H7 (cell line): Measurements from ENCODE around the gene TMTC1. TPM values are rescaled to one million over a fixed set of nuclear protein-coding genes. Genes with fewer than 3 reads are reported as not detected.

Source experiments
- DNase-seq: peaks from one replicate; pipeline ENCODE4 v3.0.0; 2012
- H3K27me3 ChIP-seq: 2 replicates; pipeline ENCODE4 v1.6.0; 2011; ENCODE audit warnings: mild to moderate bottlenecking, low read length; ENCODE audit not compliant: control insufficient read depth, insufficient read depth
- H3K36me3 ChIP-seq: replicated peaks from 2 replicates; pipeline ENCODE4 v1.5.1; 2011; ENCODE audit warnings: low read length; ENCODE audit not compliant: control insufficient read depth, insufficient read depth
- H3K4me3 ChIP-seq: 2 replicates; pipeline ENCODE4 v1.5.1; 2011; ENCODE audit warnings: low read depth, mild to moderate bottlenecking, control low read depth, low read length, moderate library complexity; ENCODE audit not compliant: insufficient read depth
- total RNA-seq: library from RNA; depleted of rRNA; stranded (reverse); fragments of >200 nt; shearing (Covaris generic); gene quantifications from 2 replicates; pipeline ENCODE4 v1.2.3, GENCODE V29; 2014

Gene TMTC1
- total RNA-seq, 1 experiment from 2014 or later, result 11.6 TPM

DNA sequence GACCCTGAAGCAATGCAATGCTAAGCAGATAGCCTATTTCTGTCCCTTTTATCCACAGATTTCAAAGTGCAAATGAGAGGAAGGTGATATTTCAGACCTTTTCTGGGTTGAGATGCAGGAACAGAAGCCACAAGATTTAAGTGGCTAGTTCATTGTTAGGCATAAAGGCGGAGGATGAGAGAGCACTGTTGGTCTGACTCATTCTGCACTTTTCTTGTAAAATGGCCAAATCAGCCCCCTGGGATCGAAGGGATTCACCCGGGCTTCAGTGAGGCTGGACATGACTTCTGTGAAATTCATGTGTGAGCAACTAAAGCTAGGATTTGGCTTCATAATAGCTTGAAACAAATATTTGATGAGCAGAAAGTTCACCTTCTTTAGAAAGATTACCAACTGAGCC is 184.4 kb downstream of the TMTC1 start:
- Histone ChIP-seq H3K36me3 (no peaks in the 10 kb centered on the region), H3K27me3 (no peaks in the 10 kb centered on the region), H3K4me3 (no peak overlapping the region)
- DNase-seq, result no peak

DNA sequence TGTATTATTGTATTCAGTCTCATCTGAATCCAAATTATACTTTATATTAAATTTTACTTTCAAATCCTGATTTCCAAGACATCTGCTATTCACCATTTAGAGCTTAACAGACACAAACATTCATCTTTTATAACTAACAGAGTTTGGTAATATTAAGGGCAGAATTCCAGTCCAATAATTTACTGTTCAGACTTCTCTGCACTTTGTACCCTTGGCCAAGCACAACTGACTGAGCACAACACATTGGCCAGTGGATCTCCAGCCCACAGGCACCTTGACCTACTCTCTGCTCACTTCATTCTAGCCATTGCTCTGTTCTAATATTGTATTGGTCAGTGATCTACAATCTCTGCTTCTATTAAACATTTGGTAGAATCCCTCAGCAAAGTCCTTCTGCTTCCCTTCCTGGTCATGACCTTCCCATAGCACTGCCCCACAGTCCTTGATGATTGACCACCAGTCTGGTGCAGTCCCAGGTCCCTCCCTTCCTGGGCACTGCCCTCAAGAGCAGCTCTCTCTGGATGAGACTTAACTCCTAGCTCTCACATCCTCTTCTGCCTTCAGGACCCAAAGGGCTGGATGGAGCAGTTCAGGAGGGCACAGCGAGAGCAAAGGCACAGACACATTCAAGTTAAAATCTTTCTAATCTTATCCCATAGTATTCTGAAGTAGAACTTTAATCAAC is 188.5 kb downstream of the TMTC1 start:
- H3K36me3 ChIP-seq, result no peaks in the 10 kb centered on the region
- H3K27me3 ChIP-seq, result no peaks in the 10 kb centered on the region
- H3K4me3 ChIP-seq, result no peak overlapping the region
- DNase-seq, result no peak

DNA sequence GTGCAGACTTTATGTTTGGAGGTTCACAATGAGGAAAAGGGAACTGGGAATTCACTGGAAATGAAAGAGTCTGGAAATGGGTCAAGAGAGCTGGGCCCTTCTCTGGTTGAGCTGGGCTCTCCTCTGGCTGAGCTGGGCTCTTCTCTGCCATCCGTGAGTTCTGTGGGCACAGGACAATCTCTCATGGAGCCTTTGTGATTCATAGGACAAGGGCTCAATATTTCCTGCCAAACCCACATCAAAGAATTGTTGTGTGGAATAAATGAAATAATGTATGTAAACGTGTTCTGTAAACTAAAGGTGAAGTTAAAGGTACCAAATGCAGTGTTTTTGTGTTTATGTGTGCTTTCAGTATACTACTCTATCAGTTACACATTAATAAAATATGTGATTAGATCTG is 190.7 kb downstream of the TMTC1 start:
- no peak for DNase-seq
- Histone ChIP-seq H3K4me3 (no peak overlapping the region), H3K36me3 (no peaks in the 10 kb centered on the region), H3K27me3 (no peaks in the 10 kb centered on the region)

GRCh38 chr12:29591140-29592020 is 192.4 kb downstream of the TMTC1 start:
- Histone ChIP-seq H3K4me3 (no peak overlapping the region), H3K27me3 (no peaks in the 10 kb centered on the region), H3K36me3 (no peaks in the 10 kb centered on the region)
- peak; percentile 27 for DNase-seq

GRCh38 chr12:29589851-29590250 is 193.9 kb downstream of the TMTC1 start:
- Histone ChIP-seq H3K36me3 (no peaks in the 10 kb centered on the region), H3K4me3 (no peak overlapping the region), H3K27me3 (no peaks in the 10 kb centered on the region)
- no peak for DNase-seq

- no peak for DNase-seq
- no peak overlapping the region for H3K4me3 ChIP-seq
- no peaks in the 10 kb centered on the region for H3K27me3 ChIP-seq
- no peaks in the 10 kb centered on the region for H3K36me3 ChIP-seq
Observed at GRCh38 chr12:29589286-29589820, 194.4 kb downstream of the TMTC1 start.

GRCh38 chr12:29582677-29583272 is 201.0 kb downstream of the TMTC1 start:
- Histone ChIP-seq H3K36me3 (no peaks in the 10 kb centered on the region), H3K4me3 (no peak overlapping the region), H3K27me3 (no peaks in the 10 kb centered on the region)
- no peak for DNase-seq

GRCh38 chr12:29582146-29582545 is 201.6 kb downstream of the TMTC1 start:
- Histone ChIP-seq H3K4me3 (no peak overlapping the region), H3K27me3 (no peaks in the 10 kb centered on the region), H3K36me3 (no peaks in the 10 kb centered on the region)
- no peak for DNase-seq

DNA sequence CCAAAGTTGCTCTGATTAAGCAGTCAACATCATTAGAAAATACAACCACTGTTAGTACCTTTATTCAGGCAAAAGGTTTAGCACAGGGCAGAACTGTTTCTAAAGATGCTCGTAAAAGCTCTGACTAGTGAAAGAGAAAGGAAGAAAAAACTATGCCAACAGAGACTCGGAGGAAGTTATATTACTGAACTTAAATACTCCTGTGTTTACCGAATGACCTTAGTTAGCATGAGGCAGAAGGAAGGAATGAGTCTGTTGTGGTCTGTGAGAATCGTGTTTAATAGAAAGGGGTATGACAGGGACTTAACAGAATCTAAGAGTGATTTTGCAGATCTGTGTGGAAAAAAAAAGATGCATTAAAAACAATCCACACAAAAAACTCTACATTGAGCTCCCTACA is 202.1 kb downstream of the TMTC1 start:
- no peak overlapping the region for H3K4me3 ChIP-seq
- H3K27me3 ChIP-seq, result no peaks in the 10 kb centered on the region
- no peak for DNase-seq
- H3K36me3 ChIP-seq, result no peaks in the 10 kb centered on the region

DNA sequence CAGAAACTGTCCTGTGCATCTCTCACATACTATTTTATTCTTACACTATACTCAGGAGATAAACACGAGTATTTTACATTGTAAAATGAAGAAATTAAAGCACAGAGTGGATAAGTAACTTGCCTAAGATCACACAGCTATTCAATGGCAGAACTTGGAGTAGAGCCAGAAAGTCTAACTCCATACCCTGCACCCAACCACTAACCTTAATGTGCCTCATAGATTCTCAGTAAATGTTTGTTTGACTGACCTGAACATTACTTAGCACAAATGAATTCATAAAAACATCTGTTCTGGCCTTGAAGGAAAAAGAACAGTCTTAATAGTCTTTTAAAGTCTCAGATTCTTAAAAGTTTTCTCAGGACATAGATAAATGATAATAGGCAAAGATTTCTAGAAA is 202.8 kb downstream of the TMTC1 start:
- Histone ChIP-seq H3K4me3 (no peak overlapping the region), H3K36me3 (no peaks in the 10 kb centered on the region)
- no peak for DNase-seq

GRCh38 chr12:29578731-29579130 is 205.0 kb downstream of the TMTC1 start:
- Histone ChIP-seq H3K36me3 (no peaks in the 10 kb centered on the region), H3K27me3 (no peaks in the 10 kb centered on the region), H3K4me3 (no peak overlapping the region)
- no peak for DNase-seq

More for the DNA sequence above, 202.8 kb downstream of the TMTC1 start:
- no peaks in the 10 kb centered on the region for H3K27me3 ChIP-seq

DNA sequence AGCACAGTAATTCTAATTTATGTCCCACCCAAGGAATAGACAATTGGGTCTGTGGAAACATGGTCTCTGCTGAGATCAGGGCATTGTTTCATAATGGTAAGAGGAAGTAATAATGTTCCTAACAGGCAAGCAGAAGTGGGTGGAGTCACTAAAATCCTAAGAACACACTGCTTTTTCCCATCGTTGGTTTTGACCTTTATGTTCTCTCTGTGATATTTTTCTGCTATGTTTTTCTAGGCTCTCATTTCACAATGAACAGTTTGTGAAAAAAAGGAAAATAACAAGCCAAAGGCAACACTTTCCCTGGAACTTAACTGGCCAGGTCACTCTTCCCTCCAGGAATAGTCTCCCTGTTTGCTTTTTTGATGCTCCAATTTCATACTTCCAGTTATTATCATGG is 205.7 kb downstream of the TMTC1 start:
- no peak for DNase-seq
- Histone ChIP-seq H3K27me3 (no peaks in the 10 kb centered on the region), H3K36me3 (no peaks in the 10 kb centered on the region), H3K4me3 (no peak overlapping the region)

DNA sequence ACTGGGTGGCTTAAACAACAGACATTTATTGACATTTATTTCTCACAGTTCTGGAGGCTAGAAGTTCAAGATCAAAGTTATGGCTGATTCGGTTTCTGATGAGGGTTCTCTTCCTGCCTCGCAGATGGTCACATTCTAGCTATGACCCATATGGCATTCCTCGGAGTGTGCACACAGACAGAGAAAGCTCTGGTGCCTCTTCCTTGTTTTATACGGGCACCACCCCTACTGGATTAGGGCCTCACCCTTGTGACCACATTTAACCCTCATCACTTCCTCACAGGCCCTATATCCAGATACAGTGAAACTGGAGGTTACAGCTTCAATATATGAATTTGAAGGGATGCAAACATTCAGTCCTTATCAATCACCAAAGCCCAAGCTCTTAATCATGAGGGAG is 209.2 kb downstream of the TMTC1 start:
- Histone ChIP-seq H3K36me3 (no peaks in the 10 kb centered on the region), H3K4me3 (no peak overlapping the region), H3K27me3 (no peaks in the 10 kb centered on the region)
- DNase-seq, result no peak

DNA sequence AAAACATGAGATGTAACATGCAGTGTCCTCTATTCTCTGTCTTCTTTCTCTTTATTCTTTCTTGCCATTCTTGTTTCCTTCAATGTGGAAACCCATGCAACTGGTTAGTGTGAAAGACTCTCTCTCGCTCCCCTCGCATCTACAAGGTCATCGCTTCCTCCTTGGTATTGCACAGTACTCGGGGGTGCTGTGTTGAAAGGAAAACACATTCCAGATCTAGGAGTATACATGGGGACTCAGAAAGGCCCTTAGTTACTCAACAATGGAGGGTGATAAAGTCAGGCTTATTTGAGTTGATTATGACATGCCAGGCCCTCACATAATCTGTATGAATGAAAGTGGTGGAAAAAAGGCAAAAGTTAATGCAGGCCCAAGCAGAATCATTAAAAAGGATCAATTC is 210.8 kb downstream of the TMTC1 start:
- no peak for DNase-seq
- H3K4me3 ChIP-seq, result no peak overlapping the region
- no peaks in the 10 kb centered on the region for H3K27me3 ChIP-seq
- H3K36me3 ChIP-seq, result no peaks in the 10 kb centered on the region

DNA sequence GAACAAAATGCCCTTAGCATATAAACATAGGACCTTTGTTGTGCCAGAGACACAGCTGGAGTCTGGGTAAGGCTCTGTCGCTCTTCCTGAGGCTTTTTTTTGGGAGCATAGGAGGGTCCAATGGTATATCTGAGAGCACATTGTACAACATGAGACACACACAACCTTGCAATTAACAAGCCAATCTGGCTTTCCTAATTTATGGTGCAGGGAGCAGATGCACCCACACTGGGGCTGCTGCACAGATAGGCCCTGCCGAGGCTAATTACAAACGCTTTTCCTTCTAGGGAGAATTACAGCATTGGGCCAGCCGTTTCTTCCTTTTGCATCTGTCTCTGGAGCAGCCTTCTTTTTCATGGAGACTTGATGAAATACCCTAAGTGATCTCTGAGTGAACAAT is 211.3 kb downstream of the TMTC1 start:
- Histone ChIP-seq H3K27me3 (no peaks in the 10 kb centered on the region), H3K36me3 (no peaks in the 10 kb centered on the region), H3K4me3 (no peak overlapping the region)
- no peak for DNase-seq
